Urothelium cell line (cell line): ENCODE measurements around the gene MEMO1.

Experiments
- DNase-seq: peaks from one replicate; pipeline ENCODE4 v3.0.0; 2011; ENCODE audit warnings: low spot score, mixed read lengths
- FAIRE-seq: peaks from 2 replicates; lab custom pipeline; 2011; peaks lifted over from hg19 to GRCh38; lab: Jason Lieb, UNC

Gene MEMO1

DNA sequence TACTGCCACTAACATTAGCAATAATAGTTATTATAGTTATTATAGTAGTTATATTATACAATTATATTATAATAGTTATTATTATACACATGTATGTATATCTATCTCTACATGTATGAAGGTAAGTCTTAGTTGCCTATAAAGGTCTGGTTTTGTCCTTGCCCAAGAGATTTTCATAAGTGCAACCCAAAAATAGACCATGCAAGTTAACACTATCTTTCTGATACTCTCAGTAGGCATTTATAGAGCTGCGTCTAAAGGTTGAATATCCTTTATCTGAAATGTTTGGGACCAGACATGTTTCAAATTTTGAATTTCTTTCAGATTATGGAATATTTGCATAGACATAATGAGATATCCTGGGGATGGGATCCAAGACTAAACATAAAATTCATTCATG lies 175.4 kb downstream of the MEMO1 start:
- FAIRE-seq = no peak
- DNase-seq = no peak

DNA sequence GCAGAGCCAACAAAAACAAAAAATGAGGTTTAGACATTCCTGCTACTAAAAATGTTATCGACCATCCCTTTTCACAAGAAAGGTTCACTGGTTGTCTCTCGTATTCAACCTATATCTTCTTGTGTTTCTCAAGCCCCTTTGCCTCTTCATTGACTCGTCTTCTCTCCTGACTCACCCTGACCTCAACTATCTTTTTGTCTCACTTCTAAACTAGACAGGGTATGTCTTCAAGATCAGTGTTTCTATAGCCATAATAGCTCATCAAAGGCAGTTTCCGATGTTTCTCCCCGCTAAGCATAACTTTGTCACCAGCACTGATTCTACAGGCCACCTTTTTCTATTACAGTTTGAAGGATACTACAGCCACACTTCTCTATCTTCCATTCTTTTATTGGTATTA lies 178.4 kb downstream of the MEMO1 start:
- DNase-seq (no peak), FAIRE-seq (no peak)

GRCh38 chr2:31831585-31831984 lies 179.2 kb downstream of the MEMO1 start:
- no peak for DNase-seq
- no peak for FAIRE-seq

GRCh38 chr2:31828891-31829290 lies 181.9 kb downstream of the MEMO1 start:
- DNase-seq (no peak), FAIRE-seq (no peak)

GRCh38 chr2:31823558-31823957 lies 187.2 kb downstream of the MEMO1 start:
- FAIRE-seq (peak; percentile 20), DNase-seq (no peak)

DNA sequence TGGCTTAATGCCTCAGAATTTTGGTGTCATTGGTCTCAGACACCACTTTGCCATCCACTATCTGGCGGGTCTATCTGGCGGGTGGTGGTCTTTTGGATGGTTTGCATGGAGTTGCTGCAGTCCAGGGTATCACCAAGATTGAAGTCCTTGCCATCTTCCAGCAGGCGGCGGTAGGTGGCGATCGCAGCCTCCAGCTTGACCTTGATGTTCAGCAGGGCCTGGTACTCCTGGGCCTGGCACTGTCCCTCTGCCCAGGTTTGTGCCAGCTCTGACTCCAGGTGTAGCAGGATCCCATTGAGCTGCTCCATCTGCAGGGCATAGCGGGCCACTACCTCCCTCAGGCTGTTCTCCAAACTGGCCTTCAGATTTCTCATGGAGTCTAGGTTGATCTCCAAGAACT lies 188.2 kb downstream of the MEMO1 start:
- DNase-seq = no peak
- no peak for FAIRE-seq
